ENCODE measurements around the gene SBF1. TPM values are rescaled to one million over a fixed set of nuclear protein-coding genes. Genes with fewer than 3 reads are reported as not detected.

Gene SBF1
- total RNA-seq, 2 experiments from 2014 or later = 220 to 227 TPM

DNA sequence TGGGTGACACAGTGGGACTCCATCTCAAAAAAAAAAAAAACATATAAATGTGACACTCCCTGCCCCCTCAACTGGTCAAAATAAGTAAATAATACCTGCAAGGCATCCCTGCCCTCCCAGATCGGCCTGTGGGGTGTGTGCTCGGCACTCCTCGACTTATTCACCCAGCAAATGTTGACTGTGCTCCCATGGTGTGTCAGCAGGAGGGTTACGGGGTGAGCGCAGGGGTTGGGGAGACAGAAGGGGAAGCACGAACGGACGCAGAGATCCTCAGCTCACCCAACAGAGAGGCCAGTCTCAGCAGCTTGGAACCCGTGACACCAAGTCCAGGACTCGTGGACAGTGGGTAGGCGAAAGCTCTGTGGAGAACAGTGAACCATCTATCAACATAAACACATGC lies 4.9 kb upstream of the SBF1 start:
- POLR2A ChIA-PET = interaction anchor here (0.7 kb wide), 1 partner anchor 141 kb away, joined by 3 read pairs; no protein-coding TSS in a partner anchor
- Histone ChIP-seq H3K9me3 (ENCODE audit: control insufficient read depth in 1 of 2, insufficient read depth in 1 of 2, low read length in 2 of 2) (no peaks in the 10 kb centered on the region), H3K4me3 (ENCODE audit: low read length) (no peak overlapping the region), H3K27ac (ENCODE audit: low read depth in 1 of 2, low read length in 2 of 2) (no peak overlapping the region), H3K36me3 (ENCODE audit: insufficient read depth, low read length) (no peaks in the 10 kb centered on the region), H3K4me1 (ENCODE audit: insufficient read depth, low read length) (peaks cover 24% of the 10 kb centered on the region), H3K27me3 (ENCODE audit: control insufficient read depth in 1 of 2, insufficient read depth in 2 of 2, low read length in 2 of 2) (peaks cover 0 to 2% of the 10 kb centered on the region in 2 experiments)
- Mint-ChIP-seq H3K27me3 (no peaks in the 10 kb centered on the region), H3K4me1 (ENCODE audit: low read depth) (peaks cover 11% of the 10 kb centered on the region), H3K4me3 (peak overlapping the region; percentile 81), H3K9me3 (no peaks in the 10 kb centered on the region), H3K36me3 (ENCODE audit: low read depth) (no peaks in the 10 kb centered on the region), H3K27ac (peak overlapping the region; percentile 30)
- ATAC-seq (ENCODE audit: poor library complexity) (no peak), DNase-seq (no peak)
- CTCF ChIA-PET = interaction anchor here (1.0 to 2.4 kb wide), 4 partner anchors 18 to 83 kb away, joined by 3 to 7 read pairs (median 4); partner anchors contain the start of genes SCO2 and SYCE3
- TF ChIP-seq, protein P1, sequence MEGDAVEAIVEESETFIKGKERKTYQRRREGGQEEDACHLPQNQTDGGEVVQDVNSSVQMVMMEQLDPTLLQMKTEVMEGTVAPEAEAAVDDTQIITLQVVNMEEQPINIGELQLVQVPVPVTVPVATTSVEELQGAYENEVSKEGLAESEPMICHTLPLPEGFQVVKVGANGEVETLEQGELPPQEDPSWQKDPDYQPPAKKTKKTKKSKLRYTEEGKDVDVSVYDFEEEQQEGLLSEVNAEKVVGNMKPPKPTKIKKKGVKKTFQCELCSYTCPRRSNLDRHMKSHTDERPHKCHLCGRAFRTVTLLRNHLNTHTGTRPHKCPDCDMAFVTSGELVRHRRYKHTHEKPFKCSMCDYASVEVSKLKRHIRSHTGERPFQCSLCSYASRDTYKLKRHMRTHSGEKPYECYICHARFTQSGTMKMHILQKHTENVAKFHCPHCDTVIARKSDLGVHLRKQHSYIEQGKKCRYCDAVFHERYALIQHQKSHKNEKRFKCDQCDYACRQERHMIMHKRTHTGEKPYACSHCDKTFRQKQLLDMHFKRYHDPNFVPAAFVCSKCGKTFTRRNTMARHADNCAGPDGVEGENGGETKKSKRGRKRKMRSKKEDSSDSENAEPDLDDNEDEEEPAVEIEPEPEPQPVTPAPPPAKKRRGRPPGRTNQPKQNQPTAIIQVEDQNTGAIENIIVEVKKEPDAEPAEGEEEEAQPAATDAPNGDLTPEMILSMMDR (IDR thresholded peaks at IDR 0.05) = no peak
- intact Hi-C loops (cut with DNase I, micrococcal nuclease) = no loop called here

DNA sequence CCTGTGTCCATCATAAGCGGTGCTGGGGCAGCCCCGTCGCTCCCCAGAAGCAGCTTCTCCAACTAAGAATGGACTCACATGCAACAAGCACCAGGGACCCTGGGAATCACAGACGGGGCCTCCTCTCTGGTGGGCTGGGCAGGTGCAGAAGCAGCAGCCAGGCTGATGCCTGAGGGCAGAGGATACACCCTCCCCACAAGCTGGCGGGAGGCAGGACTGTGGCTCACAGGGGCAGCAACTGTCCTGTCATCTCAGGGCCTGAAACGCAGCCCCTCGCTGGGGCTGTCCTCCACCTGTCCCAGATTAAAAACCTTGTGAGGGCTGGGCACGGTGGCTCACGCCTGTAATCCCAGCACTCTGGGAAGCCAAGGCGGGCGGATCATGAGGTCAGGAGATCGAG lies 3.1 kb upstream of the SBF1 start:
- Mint-ChIP-seq H3K27me3 (no peaks in the 10 kb centered on the region), H3K9me3 (no peaks in the 10 kb centered on the region), H3K4me1 (ENCODE audit: low read depth) (peaks cover 24% of the 10 kb centered on the region), H3K36me3 (ENCODE audit: low read depth) (peaks cover 11% of the 10 kb centered on the region), H3K4me3 (peak overlapping the region; percentile 76), H3K27ac (no peak overlapping the region)
- TF ChIP-seq, protein P1 (IDR thresholded peaks at IDR 0.05) = no peak
- no peak overlapping the region for H3K27ac ChIP-seq (ENCODE audit: low read depth in 1 of 2, low read length in 2 of 2)
- no peaks in the 10 kb centered on the region for H3K9me3 ChIP-seq (ENCODE audit: control insufficient read depth in 1 of 2, insufficient read depth in 1 of 2, low read length in 2 of 2)
- CTCF ChIA-PET = no interaction called here
- POLR2A ChIA-PET = no interaction called here
- DNase-seq = no peak
- no peak for ATAC-seq (ENCODE audit: poor library complexity)
- intact Hi-C loops (cut with DNase I, micrococcal nuclease) = loop anchor here in 1 of 2 experiments (2.0 kb wide), 1 partner anchor 29 kb away; the partner anchor contains the start of gene LMF2
- H3K27me3 ChIP-seq (ENCODE audit: control insufficient read depth in 1 of 2, insufficient read depth in 2 of 2, low read length in 2 of 2) = peaks cover 0 to 2% of the 10 kb centered on the region in 2 experiments
- H3K36me3 ChIP-seq (ENCODE audit: insufficient read depth, low read length) = no peaks in the 10 kb centered on the region
- H3K4me3 ChIP-seq (ENCODE audit: low read length) = no peak overlapping the region
- H3K4me1 ChIP-seq (ENCODE audit: insufficient read depth, low read length) = peaks cover 37% of the 10 kb centered on the region

DNA sequence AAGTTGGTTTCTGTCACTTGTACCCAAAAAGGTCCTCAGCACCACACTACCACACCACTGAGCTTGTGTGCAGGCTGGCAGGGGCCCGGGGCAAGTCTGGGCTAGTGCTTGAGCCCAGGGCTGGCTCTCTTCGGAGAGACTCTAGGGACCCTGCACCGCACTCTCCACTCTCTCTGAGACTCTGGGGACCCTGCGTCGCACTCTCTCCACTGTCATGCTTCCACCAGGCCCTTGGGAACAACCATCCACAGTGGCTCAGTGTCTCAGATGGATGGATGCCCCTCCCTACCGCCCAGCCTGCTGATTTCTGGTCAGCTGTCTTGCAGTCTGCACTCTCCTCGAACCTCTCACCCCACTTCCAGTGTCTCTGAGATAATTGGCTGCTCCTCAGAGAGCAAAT lies 2.0 kb upstream of the SBF1 start:
- Mint-ChIP-seq H3K4me3 (peak overlapping the region; percentile 85), H3K9me3 (no peaks in the 10 kb centered on the region), H3K27ac (peak overlapping the region; percentile 81), H3K4me1 (ENCODE audit: low read depth) (peaks cover 33% of the 10 kb centered on the region), H3K27me3 (no peaks in the 10 kb centered on the region), H3K36me3 (ENCODE audit: low read depth) (peaks cover 11% of the 10 kb centered on the region)
- peaks cover 3% of the 10 kb centered on the region for H3K36me3 ChIP-seq (ENCODE audit: insufficient read depth, low read length)
- ChIA-PET CTCF (interaction anchor here (1.5 kb wide), 1 partner anchor 135 kb away, joined by 4 read pairs; no protein-coding TSS in a partner anchor), POLR2A (no interaction called here)
- H3K4me3 ChIP-seq (ENCODE audit: low read length) = no peak overlapping the region
- DNase-seq = no peak
- H3K27ac ChIP-seq (ENCODE audit: low read depth in 1 of 2, low read length in 2 of 2) = no peak overlapping the region
- TF ChIP-seq, protein P1 (IDR thresholded peaks at IDR 0.05) = no peak
- H3K4me1 ChIP-seq (ENCODE audit: insufficient read depth, low read length) = peaks cover 38% of the 10 kb centered on the region
- no peaks in the 10 kb centered on the region for H3K9me3 ChIP-seq (ENCODE audit: control insufficient read depth in 1 of 2, insufficient read depth in 1 of 2, low read length in 2 of 2)
- intact Hi-C loops (cut with DNase I, micrococcal nuclease) = loop anchor here in 1 of 2 experiments (2.0 kb wide), 1 partner anchor 30 kb away; the partner anchor contains the start of gene LMF2
- no peak for ATAC-seq (ENCODE audit: poor library complexity)
- no peaks in the 10 kb centered on the region for H3K27me3 ChIP-seq (ENCODE audit: control insufficient read depth in 1 of 2, insufficient read depth in 2 of 2, low read length in 2 of 2)
